Ureter (tissue), 1 donor: ENCODE data around the gene DHODH. TPM values are rescaled to one million over a fixed set of nuclear protein-coding genes. Genes with fewer than 3 reads are reported as not detected.
"Not testable (repeated sequence)": the region's sequence is repeated elsewhere in the genome, so short reads cannot be mapped to it uniquely, and the experiment has no call there.

Source experiments
- DNase-seq: peaks from one replicate; pipeline ENCODE4 v3.0.0-alpha.2; 2020; ENCODE audit warnings: low spot score
- total RNA-seq: library from RNA; stranded (reverse); gene quantifications from one replicate; pipeline ENCODE4 v1.2.4, GENCODE V29; 2023
- donor health status: DM: yes; HTN: yes; CAD: no.

The DHODH gene
- total RNA-seq, 1 donor from 2014 or later: 15.8 TPM

GRCh38 chr16:72054254-72054847 lies 45.8 kb downstream of the DHODH start, which contains the start of gene HP:
HP (plus strand) TSS chr16:72054505; CDS start chr16:72054653, 148 bp downstream.
- DNase-seq: not testable (repeated sequence)

- no peak for DNase-seq
These were observed 47.4 kb downstream of the DHODH start for GRCh38 chr16:72055911-72056310.

- DNase-seq: not testable (repeated sequence)
These were observed 48.8 kb downstream of the DHODH start for GRCh38 chr16:72057313-72057712.

GRCh38 chr16:72059060-72059459 lies 50.5 kb downstream of the DHODH start:
- DNase-seq: not testable (repeated sequence)

- DNase-seq: no peak
These were observed 51.9 kb downstream of the DHODH start for GRCh38 chr16:72060405-72060804.

- DNase-seq: no peak
These were observed 53.0 kb downstream of the DHODH start for GRCh38 chr16:72061564-72061963.

GRCh38 chr16:72064361-72064894 lies 55.9 kb downstream of the DHODH start:
- no peak for DNase-seq

GRCh38 chr16:72066747-72067146 lies 58.2 kb downstream of the DHODH start:
- no peak for DNase-seq

- DNase-seq: no peak
These were observed 60.4 kb downstream of the DHODH start for GRCh38 chr16:72068930-72069329.

GRCh38 chr16:72072514-72073342 lies 64.2 kb downstream of the DHODH start:
- no peak for DNase-seq

- DNase-seq: no peak
These were observed 65.2 kb downstream of the DHODH start for GRCh38 chr16:72073560-72074230.

GRCh38 chr16:72075067-72075466 lies 66.5 kb downstream of the DHODH start:
- not testable (repeated sequence) for DNase-seq

Other genes starting within 250 kb of the DHODH start
- 117 TPM for gene AP1G1, start 199.9 kb upstream of the DHODH start, total RNA-seq
- gene ATXN1L, start 162.8 kb upstream of the DHODH start, total RNA-seq: 28.5 TPM
- gene ZNF821, start 124.6 kb upstream of the DHODH start, total RNA-seq: 5.7 TPM
- 176 TPM for gene IST1, start 113.2 kb upstream of the DHODH start, total RNA-seq
- 0.52 TPM for gene PKD1L3, start 8.3 kb upstream of the DHODH start, total RNA-seq
- gene HP, start 45.8 kb downstream of the DHODH start, total RNA-seq: 3.9 TPM
- not detected for gene HPR, start 54.5 kb downstream of the DHODH start, total RNA-seq
- gene TXNL4B, start 84.9 kb downstream of the DHODH start, total RNA-seq: 13.9 TPM
- gene DHX38, start 85.1 kb downstream of the DHODH start, total RNA-seq: 50.1 TPM
- gene PMFBP1, start 163.4 kb downstream of the DHODH start, total RNA-seq: 1.6 TPM